Cardiac fibroblast (primary cell): Measurements from ENCODE around the gene MOG.
A peak's percentile ranks its signal among the peaks of the same experiment; 100 is the strongest.
"Not testable (repeated sequence)": the region's sequence is repeated elsewhere in the genome, so short reads cannot be mapped to it uniquely, and the experiment has no call there.

Experiments used
- DNase-seq, 2 donors: peaks; one replicate each; pipeline versions ENCODE4 v3.0.0 to v3.0.0-alpha.2; 2010; ENCODE audit warnings: low read depth in 2 of 2
- H3K4me3 ChIP-seq, 2 donors: replicated peaks in 1 of 2; 1 replicate in 1 of 2; 2 replicates in 1 of 2; pipeline ENCODE4 v1.5.1; 2011; ENCODE audit warnings: low read depth in 2 of 2, low read length in 2 of 2, mild to moderate bottlenecking in 2 of 2, moderate library complexity in 1 of 2
- CTCF ChIP-seq: IDR thresholded peaks from one replicate; pipeline ENCODE4 v1.5.1; 2011; ENCODE audit warnings: low read depth, mild to moderate bottlenecking, low read length, inconsistent platforms

The MOG gene

GRCh38 chr6:29653452-29654038 is 3.3 kb upstream of the MOG start:
- H3K4me3 ChIP-seq = no peak overlapping the region
- peak; percentile 74 for TF ChIP-seq CTCF
- peak; percentile 83 to 85 for DNase-seq

GRCh38 chr6:29655658-29656057 is 1.2 kb upstream of the MOG start:
- no peak for TF ChIP-seq CTCF
- no peak overlapping the region for H3K4me3 ChIP-seq
- DNase-seq = no peak

GRCh38 chr6:29656157-29656556 is 735 bp upstream of the MOG start:
- DNase-seq = no peak
- no peak overlapping the region for H3K4me3 ChIP-seq
- no peak for TF ChIP-seq CTCF

- DNase-seq = no peak
- no peak for TF ChIP-seq CTCF
- H3K4me3 ChIP-seq = no peak overlapping the region
These were observed 4.2 kb downstream of the MOG start for GRCh38 chr6:29661071-29661470.

GRCh38 chr6:29661502-29662141 is 4.7 kb downstream of the MOG start:
- DNase-seq, H3K4me3 ChIP-seq: not testable (repeated sequence)

- no peak for DNase-seq
- H3K4me3 ChIP-seq = no peak overlapping the region
- TF ChIP-seq CTCF = no peak
These were observed 6.6 kb downstream of the MOG start for GRCh38 chr6:29663300-29664042.
